Ecto neural progenitor cell (in vitro differentiated cells): ENCODE results near the gene GRM1.

Experiments used
- DNase-seq: peaks from one replicate; pipeline ENCODE4 v3.0.0-alpha.2; 2018; ENCODE audit warnings: low spot score

Gene GRM1

GRCh38 chr6:146277142-146277541 lies 248.3 kb downstream of the GRM1 start:
- no peak for DNase-seq

- no peak for DNase-seq
These were observed 252.9 kb downstream of the GRM1 start for GRCh38 chr6:146281651-146282362.

GRCh38 chr6:146282837-146283236 lies 254.0 kb downstream of the GRM1 start:
- no peak for DNase-seq

- DNase-seq, result no peak
These were observed 255.4 kb downstream of the GRM1 start for GRCh38 chr6:146284311-146284710.

- no peak for DNase-seq
These were observed 258.1 kb downstream of the GRM1 start for GRCh38 chr6:146286961-146287360.

- DNase-seq, result no peak
These were observed 259.0 kb downstream of the GRM1 start for GRCh38 chr6:146287691-146288369.

GRCh38 chr6:146289816-146290588 lies 261.1 kb downstream of the GRM1 start:
- no peak for DNase-seq

GRCh38 chr6:146290589-146290901 lies 261.7 kb downstream of the GRM1 start:
- no peak for DNase-seq

- DNase-seq, result no peak
These were observed 263.6 kb downstream of the GRM1 start for GRCh38 chr6:146292506-146292905.

- no peak for DNase-seq
These were observed 266.8 kb downstream of the GRM1 start for GRCh38 chr6:146295695-146296094.

GRCh38 chr6:146297815-146298214 lies 269.0 kb downstream of the GRM1 start:
- no peak for DNase-seq

GRCh38 chr6:146300521-146300920 lies 271.7 kb downstream of the GRM1 start:
- DNase-seq, result no peak

- no peak for DNase-seq
These were observed 272.9 kb downstream of the GRM1 start for GRCh38 chr6:146301764-146302163.

GRCh38 chr6:146302994-146303393 lies 274.1 kb downstream of the GRM1 start:
- DNase-seq, result no peak

GRCh38 chr6:146304181-146304580 lies 275.3 kb downstream of the GRM1 start:
- DNase-seq, result no peak

- no peak for DNase-seq
These were observed 276.2 kb downstream of the GRM1 start for GRCh38 chr6:146305092-146305491.

- no peak for DNase-seq
These were observed 277.1 kb downstream of the GRM1 start for GRCh38 chr6:146305951-146306350.

GRCh38 chr6:146310628-146311027 lies 281.8 kb downstream of the GRM1 start:
- DNase-seq, result no peak

GRCh38 chr6:146311079-146311478 lies 282.2 kb downstream of the GRM1 start:
- DNase-seq, result no peak

- no peak for DNase-seq
These were observed 283.7 kb downstream of the GRM1 start for GRCh38 chr6:146312608-146313007.

- DNase-seq, result no peak
These were observed 286.7 kb downstream of the GRM1 start for GRCh38 chr6:146315381-146316174.

- DNase-seq, result no peak
These were observed 287.3 kb downstream of the GRM1 start for GRCh38 chr6:146316175-146316495.

- no peak for DNase-seq
These were observed 302.2 kb downstream of the GRM1 start for GRCh38 chr6:146331013-146331412.
